Measurements from ENCODE around the gene MT1X. TPM values are rescaled to one million over a fixed set of nuclear protein-coding genes. Genes with fewer than 3 reads are reported as not detected.
"Not testable (repeated sequence)": the region's sequence is repeated elsewhere in the genome, so short reads cannot be mapped to it uniquely, and the experiment has no call there.

MT1X gene
- total RNA-seq, 2 donors from 2014 or later, result 13.3 to 28.3 TPM

GRCh38 chr16:56715126-56715525 lies 32.9 kb downstream of the MT1X start:
- Mint-ChIP-seq H3K9me3 (no peaks in the 10 kb centered on the region), H3K27ac (no peak overlapping the region), H3K36me3 (no peaks in the 10 kb centered on the region)
- no peak for DNase-seq (ENCODE audit: low spot score in 2 of 2)
- no peak for ATAC-seq

GRCh38 chr16:56716761-56717160 lies 34.5 kb downstream of the MT1X start:
- no peak overlapping the region for H3K27ac Mint-ChIP-seq

GRCh38 chr16:56717532-56717931 lies 35.3 kb downstream of the MT1X start:
- not testable (repeated sequence) for ATAC-seq; H3K9me3 Mint-ChIP-seq; DNase-seq (ENCODE audit: low spot score in 2 of 2); H3K27ac Mint-ChIP-seq; H3K36me3 Mint-ChIP-seq

More at GRCh38 chr16:56716761-56717160, 34.5 kb downstream of the MT1X start:
- H3K36me3 Mint-ChIP-seq, result no peaks in the 10 kb centered on the region
- H3K9me3 Mint-ChIP-seq, result no peaks in the 10 kb centered on the region
- no peak for ATAC-seq
- DNase-seq (ENCODE audit: low spot score in 2 of 2), result no peak

- H3K9me3 Mint-ChIP-seq, result no peaks in the 10 kb centered on the region
Observed at GRCh38 chr16:56722200-56722842, 40.1 kb downstream of the MT1X start.

GRCh38 chr16:56724191-56724590 lies 41.9 kb downstream of the MT1X start:
- Mint-ChIP-seq H3K27ac (no peak overlapping the region), H3K36me3 (no peaks in the 10 kb centered on the region), H3K9me3 (no peaks in the 10 kb centered on the region)
- ATAC-seq, result no peak
- no peak for DNase-seq (ENCODE audit: low spot score in 2 of 2)

More at GRCh38 chr16:56722200-56722842, 40.1 kb downstream of the MT1X start:
- Mint-ChIP-seq H3K27ac (no peak overlapping the region), H3K36me3 (no peaks in the 10 kb centered on the region)
- no peak for DNase-seq (ENCODE audit: low spot score in 2 of 2)
- ATAC-seq, result peak in 1 of 2 donors; percentile 70

- Mint-ChIP-seq H3K9me3 (no peaks in the 10 kb centered on the region), H3K27ac (no peak overlapping the region), H3K36me3 (peaks cover 0 to 5% of the 10 kb centered on the region in 2 donors)
- DNase-seq (ENCODE audit: low spot score in 2 of 2) (no peak), ATAC-seq (no peak)
Observed at GRCh38 chr16:56726283-56726682, 44.0 kb downstream of the MT1X start.

GRCh38 chr16:56726926-56727325 lies 44.7 kb downstream of the MT1X start:
- ATAC-seq (no peak), DNase-seq (ENCODE audit: low spot score in 2 of 2) (no peak)
- Mint-ChIP-seq H3K9me3 (no peaks in the 10 kb centered on the region), H3K36me3 (peaks cover 0 to 5% of the 10 kb centered on the region in 2 donors), H3K27ac (no peak overlapping the region)

GRCh38 chr16:56728027-56728426 lies 45.8 kb downstream of the MT1X start:
- no peak for DNase-seq (ENCODE audit: low spot score in 2 of 2)
- Mint-ChIP-seq H3K36me3 (peaks cover 0 to 5% of the 10 kb centered on the region in 2 donors), H3K9me3 (no peaks in the 10 kb centered on the region), H3K27ac (no peak overlapping the region)
- ATAC-seq, result no peak

- H3K9me3 Mint-ChIP-seq, result no peaks in the 10 kb centered on the region
- peaks cover 0 to 5% of the 10 kb centered on the region in 2 donors for H3K36me3 Mint-ChIP-seq
- ATAC-seq (peak in 1 of 2 donors; percentile 3), DNase-seq (ENCODE audit: low spot score in 2 of 2) (no peak)
- H3K27ac Mint-ChIP-seq, result peak overlapping the region in 1 of 2 donors; percentile 96
Observed at GRCh38 chr16:56728980-56729734, 46.9 kb downstream of the MT1X start.

- peak within 1 kb of the TSS in 1 of 2 donors; percentile 96 for H3K27ac Mint-ChIP-seq
- DNase-seq (ENCODE audit: low spot score in 2 of 2), result peak; percentile 88 to 90
- ATAC-seq, result peak; percentile 93 to 95
- H3K36me3 Mint-ChIP-seq, result peaks cover 0 to 5% of the 10 kb centered on the region in 2 donors
- no peaks in the 10 kb centered on the region for H3K9me3 Mint-ChIP-seq
Observed at GRCh38 chr16:56729735-56730662, 47.7 kb downstream of the MT1X start, which contains the start of gene NUP93. NUP93 (plus strand) TSS chr16:56730129; CDS start chr16:56748248, 18,119 bp downstream.

- peaks cover 0 to 5% of the 10 kb centered on the region in 2 donors for H3K36me3 Mint-ChIP-seq
- no peak overlapping the region for H3K27ac Mint-ChIP-seq
- ATAC-seq (no peak), DNase-seq (ENCODE audit: low spot score in 2 of 2) (no peak)
- H3K9me3 Mint-ChIP-seq, result no peaks in the 10 kb centered on the region
Observed at GRCh38 chr16:56732366-56732765, 50.1 kb downstream of the MT1X start.

GRCh38 chr16:56732832-56733231 lies 50.6 kb downstream of the MT1X start:
- Mint-ChIP-seq H3K9me3 (no peaks in the 10 kb centered on the region), H3K27ac (no peak overlapping the region), H3K36me3 (peaks cover 0 to 5% of the 10 kb centered on the region in 2 donors)
- DNase-seq (ENCODE audit: low spot score in 2 of 2), result no peak
- peak; percentile 51 for ATAC-seq

Other genes starting within 250 kb of the MT1X start
- 100 to 1,000 TPM; 308 to 362 TPM for gene NUDT21, start 231.1 kb upstream of the MT1X start, total RNA-seq
- gene OGFOD1, start 230.9 kb upstream of the MT1X start, total RNA-seq, result 10 to 100 TPM; 45.0 to 50.9 TPM
- 10 to 100 TPM; 26.2 to 27.1 TPM for gene BBS2, start 162.4 kb upstream of the MT1X start, total RNA-seq
- gene MT4, start 117.4 kb upstream of the MT1X start, total RNA-seq, result not detected
- gene MT3, start 92.9 kb upstream of the MT1X start, total RNA-seq, result 10 to 100 TPM in 1 of 2 donors, 1 to 10 TPM in 1; 1.6 to 50.8 TPM
- gene MT2A, start 73.9 kb upstream of the MT1X start, total RNA-seq, result 100 to 1,000 TPM; 165 to 200 TPM
- 1 to 10 TPM; 1.6 to 8.7 TPM for gene MT1E, start 56.7 kb upstream of the MT1X start, total RNA-seq
- not detected for gene MT1M, start 49.8 kb upstream of the MT1X start, total RNA-seq
- 1 to 10 TPM; 1.0 to 4.9 TPM for gene MT1A, start 43.8 kb upstream of the MT1X start, total RNA-seq
- not detected for gene MT1B, start 30.6 kb upstream of the MT1X start, total RNA-seq
- 10 to 100 TPM in 1 of 2 donors, 1 to 10 TPM in 1; 7.5 to 11.5 TPM for gene MT1F, start 24.5 kb upstream of the MT1X start, total RNA-seq
- 1 to 10 TPM in 1 of 2 donors, not detected in 1; 3.4 TPM for gene MT1G, start 14.4 kb upstream of the MT1X start, total RNA-seq
- gene MT1H, start 12.7 kb upstream of the MT1X start, total RNA-seq, result not detected
- gene NUP93, start 47.7 kb downstream of the MT1X start, total RNA-seq, result 100 to 1,000 TPM; 124 to 128 TPM
- not detected for gene SLC12A3, start 182.7 kb downstream of the MT1X start, total RNA-seq
- gene HERPUD1, start 249.7 kb downstream of the MT1X start, total RNA-seq, result 100 to 1,000 TPM; 146 to 175 TPM